Adrenal gland (tissue), 12 donors: ENCODE data around the gene SLC19A1. TPM values are rescaled to one million over a fixed set of nuclear protein-coding genes. Genes with fewer than 3 reads are reported as not detected.

ENCODE experiments used
- DNase-seq, 7 donors: peaks; one replicate each; pipeline ENCODE4 v3.0.0-alpha.2; 2019 to 2020
- H3K27ac ChIP-seq, 5 donors: fragments of 200-600 bp; sonication (generic) in 4 of 5; 1 replicate in 3 of 5; 2 replicates in 2 of 5; pipeline versions ENCODE4 v1.5.1 to v1.8.0; 2016 to 2020; ENCODE audit warnings: mild to moderate bottlenecking in 1 of 5
- H3K27me3 ChIP-seq: fragments of 200-600 bp; 2 replicates; pipeline ENCODE4 v1.8.0; 2021
- H3K36me3 ChIP-seq, 2 donors: fragments of 200-600 bp; replicated peaks in 1 of 2; 1 replicate in 1 of 2; 2 replicates in 1 of 2; pipeline versions ENCODE4 v1.5.1 to v1.8.0; 2018 to 2022
- H3K4me1 ChIP-seq, 2 donors: fragments of 200-600 bp; replicated peaks in 1 of 2; 1 replicate in 1 of 2; 2 replicates in 1 of 2; pipeline versions ENCODE4 v1.5.1 to v1.8.0; 2018 to 2021
- H3K4me3 ChIP-seq, 4 donors: fragments of 200-600 bp; sonication (generic) in 3 of 4; one replicate each; pipeline ENCODE4 v1.5.1; 2016 to 2018
- H3K9me3 ChIP-seq, 3 donors: fragments of 200-600 bp; sonication (generic) in 1 of 3; replicated peaks in 1 of 3; 1 replicate in 2 of 3; 2 replicates in 1 of 3; pipeline versions ENCODE4 v1.5.1 to v1.8.0; 2016 to 2021
- POLR2A ChIP-seq, 2 donors: fragments of 450-650 bp; IDR thresholded peaks; one replicate each; pipeline ENCODE4 v1.6.1; 2017; ENCODE audit warnings: antibody characterized with exemption in 2 of 2, mild to moderate bottlenecking in 2 of 2, moderate library complexity in 1 of 2
- WGBS, 4 donors: extraction: QIAGEN DNeasy Blood & Tissue Kit in 2 of 4; methylation state at CpG; one replicate each; pipeline versions ENCODE4 v1.1.5 to v1.1.7; 2013 to 2017; 5-methylcytosine and 5-hydroxymethylcytosine counted together
- intact Hi-C, 2 donors: fragments of 100-400 bp; cut with DNase I; formaldehyde crosslinking; loops; one replicate each; pipeline versions ENCODE4 v1.14.1 to v1.15.0; 2022 to 2023
- polyA plus RNA-seq, 3 donors: library from polyadenylated mRNA; stranded (reverse); fragments of 200-250 nt in 2 of 3; fragments of 350-450 nt in 1 of 3; fragmentation: Illumina TruSeq in 1 of 3; extraction: RNeasy Lipid Tissue Mini Kit (QIAGEN cat#74804) in 1 of 3; gene quantifications; one replicate each; pipeline ENCODE4 v1.2.3, GENCODE V29; 2013 to 2014
- total RNA-seq, 9 donors: library from RNA; depleted of rRNA in 4 of 9; stranded (reverse); fragments of >200 nt in 4 of 9; fragments of 120-200 nt in 1 of 9; fragmentation: NEBNext Ultra II Directional in 1 of 9; extraction: Animal tissue kit (Norgen Biotek cat#: 25700) in 1 of 9; gene quantifications; one replicate each; pipeline versions ENCODE4 v1.1.0 to v1.2.4, GENCODE V29; 2013 to 2023
- TF ChIP-seq, protein P1 (sequence below), 6 experiments: fragments of 450-650 bp in 4 of 6; fragments of 200-600 bp in 2 of 6; sonication (generic) in 1 of 6; IDR thresholded peaks; 1 replicate in 5 of 6; 2 replicates in 1 of 6; pipeline versions ENCODE4 v1.5.1 to v1.8.0; 2016 to 2021; ENCODE audit warnings: antibody characterized with exemption in 6 of 6, mild to moderate bottlenecking in 2 of 6, moderate library complexity in 1 of 6
- donor health status: healthy with polysubstance abuse.
- donor health status: Bipolar disorder and iron deficiency.
- donor health status: DM: yes; HTN: yes; CAD: no.
- donor health status: DM: no; HTN: no; CAD: no.
- donor health status: DM: no; HTN: no; CAD: no.
- donor health status: DM: yes; HTN: yes; CAD: no.

Gene SLC19A1
- total and polyA plus RNA-seq, 12 donors, result 1.7 to 21.2 (median 15.3) TPM

DNA sequence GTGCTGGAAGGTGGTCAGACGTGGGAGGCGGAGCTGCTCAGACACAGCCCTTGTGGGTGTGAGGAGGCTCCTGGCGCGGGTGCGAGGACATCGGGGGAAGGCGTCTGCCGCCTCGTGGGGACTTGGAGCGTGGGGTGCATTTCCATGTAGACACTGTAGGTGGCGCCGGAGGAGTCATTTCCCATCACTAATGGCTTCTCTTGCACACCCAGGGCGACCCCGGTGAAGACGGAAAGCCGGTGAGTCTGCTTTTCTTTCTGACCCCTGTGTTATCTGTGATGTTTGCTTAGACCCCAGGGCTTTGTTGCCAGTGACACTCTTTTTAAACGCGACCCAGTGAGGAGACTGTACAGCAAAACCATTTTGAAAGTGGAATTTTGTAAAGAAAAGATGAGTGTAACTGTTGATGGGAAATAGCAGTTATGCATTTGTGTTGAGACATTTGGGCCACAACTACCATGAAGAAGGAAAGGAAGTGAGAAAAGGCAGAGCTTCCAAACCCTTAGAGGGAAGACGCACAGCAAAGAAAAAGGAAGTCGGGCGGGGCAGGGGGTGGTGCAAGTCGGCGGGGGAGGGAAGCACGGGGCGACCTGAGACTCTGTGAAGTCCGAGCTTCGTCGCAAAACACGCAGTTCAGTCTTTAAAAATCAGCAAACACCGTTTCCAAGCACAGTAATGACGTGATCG, 64.0 kb downstream of the SLC19A1 start:
- H3K27ac ChIP-seq, result peak overlapping the region in 2 of 5 donors; percentile 68 to 78
- no peaks in the 10 kb centered on the region for H3K27me3 ChIP-seq
- peaks cover 0 to 62% of the 10 kb centered on the region in 2 donors for H3K36me3 ChIP-seq
- intact Hi-C loops, result loop anchor here in 1 of 2 donors (10.0 kb wide), 2 partner anchors 117 to 347 kb away; no protein-coding TSS in a partner anchor
- TF ChIP-seq, protein P1, sequence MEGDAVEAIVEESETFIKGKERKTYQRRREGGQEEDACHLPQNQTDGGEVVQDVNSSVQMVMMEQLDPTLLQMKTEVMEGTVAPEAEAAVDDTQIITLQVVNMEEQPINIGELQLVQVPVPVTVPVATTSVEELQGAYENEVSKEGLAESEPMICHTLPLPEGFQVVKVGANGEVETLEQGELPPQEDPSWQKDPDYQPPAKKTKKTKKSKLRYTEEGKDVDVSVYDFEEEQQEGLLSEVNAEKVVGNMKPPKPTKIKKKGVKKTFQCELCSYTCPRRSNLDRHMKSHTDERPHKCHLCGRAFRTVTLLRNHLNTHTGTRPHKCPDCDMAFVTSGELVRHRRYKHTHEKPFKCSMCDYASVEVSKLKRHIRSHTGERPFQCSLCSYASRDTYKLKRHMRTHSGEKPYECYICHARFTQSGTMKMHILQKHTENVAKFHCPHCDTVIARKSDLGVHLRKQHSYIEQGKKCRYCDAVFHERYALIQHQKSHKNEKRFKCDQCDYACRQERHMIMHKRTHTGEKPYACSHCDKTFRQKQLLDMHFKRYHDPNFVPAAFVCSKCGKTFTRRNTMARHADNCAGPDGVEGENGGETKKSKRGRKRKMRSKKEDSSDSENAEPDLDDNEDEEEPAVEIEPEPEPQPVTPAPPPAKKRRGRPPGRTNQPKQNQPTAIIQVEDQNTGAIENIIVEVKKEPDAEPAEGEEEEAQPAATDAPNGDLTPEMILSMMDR (IDR thresholded peaks at IDR 0.05), result peak; percentile 66 to 85 (median 83)
- no peak for TF ChIP-seq POLR2A (IDR thresholded peaks at IDR 0.05)
- H3K4me3 ChIP-seq, result peak overlapping the region in 1 of 4 donors; percentile 13
- H3K9me3 ChIP-seq, result no peaks in the 10 kb centered on the region
- WGBS, 4 donors, result 37 to 61% (median 38%) methylated on average over 20 to 32 of the region's 32 CpGs
- H3K4me1 ChIP-seq, result peaks cover 0 to 7% of the 10 kb centered on the region in 2 donors
- peak; percentile 51 to 88 (median 68) for DNase-seq

- Histone ChIP-seq H3K4me3 (peak overlapping the region in 1 of 4 donors; percentile 13), H3K36me3 (peaks cover 0 to 54% of the 10 kb centered on the region in 2 donors)
- WGBS, 4 donors, result 74 to 88% (median 76%) methylated on average over 22 to 44 of the region's 44 CpGs
Measured at GRCh38 chr21:45477176-45478114, 64.8 kb downstream of the SLC19A1 start.

DNA sequence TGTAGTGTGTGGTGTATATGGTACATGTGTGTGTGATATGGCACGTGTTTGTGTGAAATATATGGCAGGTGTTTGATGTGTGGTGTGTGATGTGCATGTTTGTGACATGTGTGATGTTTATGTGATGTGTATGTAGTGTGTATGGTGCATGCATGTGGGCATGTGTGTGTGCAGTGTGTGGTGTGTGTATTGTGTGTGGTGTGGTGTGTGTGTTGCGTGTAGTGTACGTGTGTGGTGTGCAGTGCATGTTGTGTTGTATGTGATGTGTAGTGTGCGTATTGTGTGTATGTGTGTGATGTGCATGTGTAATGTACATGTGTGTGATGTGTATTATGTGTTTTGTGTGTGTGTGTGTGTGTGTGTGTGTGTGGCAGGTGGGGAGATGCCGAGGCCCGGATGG, 65.7 kb downstream of the SLC19A1 start:
- intact Hi-C loops, result loop anchor here in 1 of 2 donors (10.0 kb wide), 2 partner anchors 118 to 348 kb away; no protein-coding TSS in a partner anchor
- Histone ChIP-seq H3K36me3 (peaks cover 0 to 45% of the 10 kb centered on the region in 2 donors), H3K27ac (no peak overlapping the region), H3K4me1 (peaks cover 3 to 21% of the 10 kb centered on the region in 2 donors), H3K4me3 (no peak overlapping the region), H3K9me3 (no peaks in the 10 kb centered on the region), H3K27me3 (no peaks in the 10 kb centered on the region)
- 90 to 95% (median 91%) methylated on average over 6 of the region's 6 CpGs for whole genome bisulfite sequencing, 4 donors
- DNase-seq, result no peak
- no peak for TF ChIP-seq POLR2A (IDR thresholded peaks at IDR 0.05)
- TF ChIP-seq, protein P1 (IDR thresholded peaks at IDR 0.05), result no peak

More at GRCh38 chr21:45477176-45478114, 64.8 kb downstream of the SLC19A1 start:
- H3K27me3 ChIP-seq, result no peaks in the 10 kb centered on the region
- no peak for TF ChIP-seq POLR2A (IDR thresholded peaks at IDR 0.05)
- TF ChIP-seq, protein P1 (IDR thresholded peaks at IDR 0.05), result no peak
- H3K27ac ChIP-seq, result peak overlapping the region in 2 of 5 donors; percentile 68 to 78
- H3K4me1 ChIP-seq, result peaks cover 0 to 13% of the 10 kb centered on the region in 2 donors
- no peak for DNase-seq
- intact Hi-C loops, result loop anchor here in 1 of 2 donors (10.0 kb wide), 2 partner anchors 117 to 347 kb away; no protein-coding TSS in a partner anchor
- no peaks in the 10 kb centered on the region for H3K9me3 ChIP-seq
